Activated T-helper 2 cell treated with anti-CD3 and anti-CD28 coated beads, Interferon-gamma antibody, Interleukin-2, Interleukin-4, amounts not matched to agents 10 μg/mL and 5 μg/mL and 100 μg/mL, durations not matched to agents 14 hours and 24 hours and 36 hours (primary cell): Measurements from ENCODE around the gene TFCP2. TPM values are rescaled to one million over a fixed set of nuclear protein-coding genes. Genes with fewer than 3 reads are reported as not detected.
A peak's percentile ranks its signal among the peaks of the same experiment; 100 is the strongest.
"Not testable (repeated sequence)": the region's sequence is repeated elsewhere in the genome, so short reads cannot be mapped to it uniquely, and the experiment has no call there.

ENCODE experiments used
- DNase-seq: peaks from one replicate; pipeline ENCODE4 v3.0.0; 2021; ENCODE audit warnings: low spot score
- H3K27ac Mint-ChIP-seq: one replicate; pipeline ENCODE4 v1.8.0; 2021; ENCODE audit warnings: mixed read lengths
- H3K27me3 Mint-ChIP-seq: one replicate; pipeline ENCODE4 v1.8.0; 2021; ENCODE audit warnings: low read depth, mixed read lengths
- H3K36me3 Mint-ChIP-seq: one replicate; pipeline ENCODE4 v1.8.0; 2021; ENCODE audit warnings: low read depth, mixed read lengths
- H3K4me1 Mint-ChIP-seq: one replicate; pipeline ENCODE4 v1.8.0; 2021; ENCODE audit warnings: low read depth, mixed read lengths
- H3K4me3 Mint-ChIP-seq: one replicate; pipeline ENCODE4 v1.8.0; 2021; ENCODE audit warnings: low read depth, mild to moderate bottlenecking, moderate library complexity, mixed read lengths
- H3K9me3 Mint-ChIP-seq: one replicate; pipeline ENCODE4 v1.8.0; 2021; ENCODE audit warnings: mixed read lengths
- intact Hi-C: fragments of 100-400 bp; cut with micrococcal nuclease; formaldehyde crosslinking; loops from one replicate; pipeline ENCODE4 v1.15.1; 2023
- total RNA-seq: library from RNA; stranded (reverse); gene quantifications from 2 replicates; pipeline ENCODE4 v1.2.3, GENCODE V29; 2022

TFCP2 gene
- total RNA-seq, 1 donor from 2014 or later, result 44.2 TPM

DNA sequence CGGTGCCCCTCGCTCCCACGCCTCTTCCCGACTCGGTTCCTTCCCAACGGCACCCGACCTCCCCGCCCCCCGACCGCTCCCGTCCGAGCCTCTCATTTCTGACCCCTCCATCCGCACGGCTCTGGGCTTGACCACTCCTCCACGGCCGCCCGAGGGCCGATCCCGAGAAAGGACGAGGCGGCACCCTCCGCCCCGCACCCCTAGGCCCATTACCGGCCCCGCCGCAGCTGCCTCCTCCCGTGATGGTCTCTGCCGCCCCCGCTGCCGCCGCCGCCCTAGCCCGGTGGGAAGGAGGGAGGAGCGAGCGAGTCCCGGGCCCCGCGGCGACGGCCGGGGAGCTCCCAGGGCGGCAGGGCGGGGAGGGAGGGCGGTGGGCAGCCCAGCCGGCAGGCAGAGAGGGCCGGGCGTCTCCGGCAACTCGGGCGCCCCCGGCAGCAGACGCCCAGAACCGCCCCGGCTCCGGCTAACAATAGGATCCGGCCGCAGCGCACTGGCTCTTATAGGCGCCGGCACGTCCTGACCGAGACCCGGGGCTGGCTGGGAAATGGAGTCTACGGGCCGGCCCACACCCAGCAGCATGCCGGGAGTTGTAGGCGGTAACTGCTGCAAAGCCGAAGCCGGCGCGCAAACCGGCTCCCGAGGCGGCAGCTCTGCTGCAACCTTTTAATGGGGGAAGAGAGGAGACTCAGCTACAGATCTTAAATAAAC, 89.7 kb downstream of the TFCP2 start, which contains the start of gene CSRNP2:
Gene CSRNP2, minus strand, starts transcription at position 471 of the 708 bp plus-strand sequence. CDS start 7,035 bp downstream, outside the sequence.
- H3K27me3 Mint-ChIP-seq, result no peaks in the 10 kb centered on the region
- H3K4me3 Mint-ChIP-seq, result peak within 1 kb of the TSS; percentile 98
- H3K4me1 Mint-ChIP-seq, result peaks cover 38% of the 10 kb centered on the region
- DNase-seq, result peak; percentile 94
- intact Hi-C loops, result loop anchor here (1.0 to 10.0 kb wide), 6 partner anchors 35 to 318 kb away; partner anchors contain the start of genes ATF1, BIN2, LETMD1 and TFCP2
- no peaks in the 10 kb centered on the region for H3K9me3 Mint-ChIP-seq
- peaks cover 29% of the 10 kb centered on the region for H3K36me3 Mint-ChIP-seq
- peak within 1 kb of the TSS; percentile 90 for H3K27ac Mint-ChIP-seq

DNA sequence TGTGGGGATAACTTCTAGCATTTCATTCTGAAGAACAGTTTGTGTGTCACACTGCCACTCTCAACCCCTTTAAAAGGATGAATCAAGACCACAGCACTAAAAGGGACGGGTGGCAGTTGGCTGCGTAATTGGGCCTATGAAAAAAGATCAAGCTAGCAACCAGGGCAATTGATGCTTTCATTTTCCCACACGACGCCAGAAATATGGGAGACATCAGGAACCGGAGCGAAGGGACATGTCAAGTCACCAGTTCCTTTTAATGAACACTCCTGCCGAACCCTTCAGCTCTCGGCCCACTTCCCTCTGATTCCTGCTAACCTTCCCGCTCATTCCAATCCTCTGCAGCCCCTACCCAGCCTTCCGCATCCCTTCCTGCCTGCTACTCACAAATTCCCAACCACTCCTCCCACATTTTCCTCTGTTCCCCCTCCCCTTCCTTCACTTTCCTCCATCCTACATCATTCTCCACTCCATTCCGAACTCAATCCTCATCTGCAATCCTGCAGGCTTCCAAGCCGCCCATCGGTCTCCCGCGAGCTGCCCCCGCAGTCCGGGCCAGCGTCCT, 90.3 kb downstream of the TFCP2 start:
- H3K36me3 Mint-ChIP-seq, result peaks cover 32% of the 10 kb centered on the region
- H3K4me3 Mint-ChIP-seq, result peak overlapping the region; percentile 98
- intact Hi-C loops, result loop anchor here (1.0 to 10.0 kb wide), 6 partner anchors 34 to 318 kb away; partner anchors contain the start of genes ATF1, BIN2, LETMD1 and TFCP2
- H3K4me1 Mint-ChIP-seq, result peaks cover 41% of the 10 kb centered on the region
- peak overlapping the region; percentile 90 for H3K27ac Mint-ChIP-seq
- no peaks in the 10 kb centered on the region for H3K27me3 Mint-ChIP-seq
- no peak for DNase-seq
- no peaks in the 10 kb centered on the region for H3K9me3 Mint-ChIP-seq

DNA sequence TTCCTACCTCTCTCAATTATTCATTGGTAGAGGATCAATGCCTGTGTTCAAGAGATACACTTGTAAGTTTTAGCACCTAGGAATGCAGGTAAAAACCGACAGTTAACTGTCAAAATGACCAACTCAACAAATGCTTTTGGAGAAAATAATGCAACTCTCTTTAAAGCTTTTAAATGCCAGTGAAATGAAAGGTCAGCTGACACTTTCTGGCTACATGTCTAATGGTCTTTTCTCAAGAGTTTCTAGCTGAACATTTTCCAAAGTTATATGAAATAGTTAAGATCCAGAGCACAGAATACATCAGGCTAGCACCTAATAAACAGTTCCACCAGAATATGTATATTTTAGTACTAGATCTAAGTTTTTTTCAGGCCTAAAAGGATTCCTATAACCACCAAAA, 91.5 kb downstream of the TFCP2 start:
- peak overlapping the region; percentile 31 for H3K4me3 Mint-ChIP-seq
- no peak overlapping the region for H3K27ac Mint-ChIP-seq
- H3K9me3 Mint-ChIP-seq, result no peaks in the 10 kb centered on the region
- peaks cover 45% of the 10 kb centered on the region for H3K4me1 Mint-ChIP-seq
- peaks cover 32% of the 10 kb centered on the region for H3K36me3 Mint-ChIP-seq
- DNase-seq, result no peak
- intact Hi-C loops, result loop anchor here (10.0 kb wide), 3 partner anchors 163 to 317 kb away; partner anchors contain the start of genes ATF1 and BIN2
- H3K27me3 Mint-ChIP-seq, result no peaks in the 10 kb centered on the region

DNA sequence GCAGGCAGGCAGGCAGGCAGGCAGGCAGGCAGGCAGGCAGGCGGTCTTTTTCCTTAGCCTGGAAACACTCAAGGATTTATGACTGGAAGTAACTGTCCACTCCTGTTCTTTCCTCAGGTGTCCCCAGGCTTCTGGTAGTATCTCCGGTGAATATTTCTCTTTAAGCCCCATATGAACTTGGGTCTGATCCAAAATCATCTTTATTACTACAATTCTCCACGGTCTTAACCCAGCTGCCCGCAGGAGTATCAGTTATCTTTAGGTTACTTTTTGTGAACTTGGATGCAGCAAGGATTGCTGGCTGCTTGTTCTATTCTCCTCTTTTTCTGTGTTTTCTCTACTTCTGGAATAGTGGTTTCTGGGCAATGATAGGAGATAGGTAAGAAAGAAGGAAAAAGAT, 92.8 kb downstream of the TFCP2 start:
- Mint-ChIP-seq H3K9me3 (no peaks in the 10 kb centered on the region), H3K36me3 (peaks cover 29% of the 10 kb centered on the region), H3K27me3 (no peaks in the 10 kb centered on the region), H3K4me1 (peaks cover 47% of the 10 kb centered on the region), H3K4me3 (no peak overlapping the region), H3K27ac (no peak overlapping the region)
- intact Hi-C loops, result loop anchor here (10.0 kb wide), 3 partner anchors 165 to 315 kb away; partner anchors contain the start of genes ATF1 and BIN2
- DNase-seq, result no peak

- H3K4me3 Mint-ChIP-seq, H3K27me3 Mint-ChIP-seq, H3K9me3 Mint-ChIP-seq, H3K27ac Mint-ChIP-seq, DNase-seq, intact Hi-C loops: not testable (repeated sequence)
- Mint-ChIP-seq H3K4me1 (peaks cover 49% of the 10 kb centered on the region), H3K36me3 (peaks cover 33% of the 10 kb centered on the region)
Measured at GRCh38 chr12:51078866-51079265, 94.1 kb downstream of the TFCP2 start.

- H3K9me3 Mint-ChIP-seq, H3K27me3 Mint-ChIP-seq, DNase-seq, H3K4me3 Mint-ChIP-seq, H3K27ac Mint-ChIP-seq, intact Hi-C loops: not testable (repeated sequence)
- peaks cover 45% of the 10 kb centered on the region for H3K4me1 Mint-ChIP-seq
- peaks cover 39% of the 10 kb centered on the region for H3K36me3 Mint-ChIP-seq
Measured at GRCh38 chr12:51078346-51078745, 94.6 kb downstream of the TFCP2 start.

DNA sequence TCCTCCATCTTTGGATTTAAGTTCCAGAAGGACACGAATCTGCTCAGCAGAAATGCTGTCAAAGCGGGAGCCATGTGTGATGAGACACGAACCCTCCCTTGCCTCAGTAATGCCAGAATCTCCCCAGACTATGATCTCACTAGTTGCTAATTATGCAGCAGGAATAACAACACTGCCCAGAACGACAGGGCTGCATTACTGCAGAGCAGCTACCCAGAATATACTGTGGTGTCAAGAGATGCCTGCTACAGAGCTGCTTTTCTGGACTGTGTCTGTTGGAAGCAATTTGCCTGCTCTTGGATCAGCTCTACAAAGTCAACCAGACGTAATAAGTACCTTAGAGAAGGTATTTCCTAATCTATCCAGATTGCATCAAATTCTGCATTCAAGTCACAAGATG, 95.0 kb downstream of the TFCP2 start:
- intact Hi-C loops, result no loop called here
- Mint-ChIP-seq H3K36me3 (peaks cover 41% of the 10 kb centered on the region), H3K27me3 (no peaks in the 10 kb centered on the region), H3K4me1 (peaks cover 45% of the 10 kb centered on the region), H3K4me3 (no peak overlapping the region), H3K27ac (no peak overlapping the region), H3K9me3 (no peaks in the 10 kb centered on the region)
- DNase-seq, result no peak

DNA sequence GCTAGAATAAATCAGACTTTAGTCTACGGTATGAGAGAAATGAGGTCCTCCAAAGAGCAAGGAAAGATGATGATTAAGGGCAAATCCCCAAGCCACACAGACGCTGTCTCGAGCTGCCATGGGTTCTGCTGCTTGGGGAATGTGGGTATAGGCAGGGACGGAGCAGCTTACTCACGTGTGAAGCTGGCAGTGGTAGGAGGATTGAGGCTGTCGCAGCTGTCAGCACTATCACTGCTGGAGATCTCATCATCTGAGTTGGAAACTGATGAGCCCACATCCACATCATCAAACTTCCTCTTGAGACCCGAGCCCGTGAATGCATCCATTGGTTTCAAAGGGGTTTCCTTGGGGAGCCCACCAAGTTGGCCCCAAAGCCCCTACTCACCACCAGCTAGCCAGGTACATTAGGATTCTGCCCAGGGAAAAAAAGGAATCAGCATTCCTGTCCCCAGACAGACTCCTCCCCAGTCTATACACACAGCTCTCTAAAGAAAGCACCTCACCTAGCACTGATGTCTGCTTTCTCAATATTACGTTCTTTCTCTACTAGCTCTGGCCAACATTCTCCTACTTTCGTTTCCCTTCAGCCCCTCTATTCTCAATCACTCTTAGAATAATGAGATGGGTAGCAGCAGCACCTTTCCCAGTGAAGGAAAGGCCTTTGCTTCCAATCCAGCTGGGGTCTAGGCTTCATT, 96.6 kb downstream of the TFCP2 start:
- Mint-ChIP-seq H3K27ac (peak overlapping the region; percentile 44), H3K4me1 (peaks cover 35% of the 10 kb centered on the region), H3K4me3 (no peak overlapping the region), H3K9me3 (no peaks in the 10 kb centered on the region), H3K36me3 (peaks cover 40% of the 10 kb centered on the region), H3K27me3 (no peaks in the 10 kb centered on the region)
- intact Hi-C loops, result no loop called here
- peak; percentile 13 for DNase-seq

DNA sequence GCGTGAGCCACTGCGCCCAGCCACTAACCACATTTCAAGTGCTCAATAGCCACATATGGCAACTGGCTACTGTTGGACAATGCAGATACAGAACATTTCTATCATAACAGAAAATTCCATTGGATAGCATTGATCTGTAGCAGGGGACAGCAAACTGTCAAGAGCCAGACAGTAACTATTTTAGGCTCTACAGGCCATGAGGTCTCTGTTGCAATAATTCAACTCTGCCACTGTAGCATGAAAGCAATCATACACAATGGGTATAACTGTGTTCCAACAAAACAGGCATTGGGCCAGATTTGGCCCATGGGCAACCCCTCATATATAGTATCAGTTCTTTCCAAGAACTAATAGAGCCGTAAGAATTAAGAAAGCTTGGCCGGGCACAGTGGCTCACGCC, 97.5 kb downstream of the TFCP2 start:
- DNase-seq, result no peak
- H3K27ac Mint-ChIP-seq, result no peak overlapping the region
- H3K36me3 Mint-ChIP-seq, result peaks cover 37% of the 10 kb centered on the region
- no peaks in the 10 kb centered on the region for H3K27me3 Mint-ChIP-seq
- peaks cover 32% of the 10 kb centered on the region for H3K4me1 Mint-ChIP-seq
- intact Hi-C loops, result no loop called here
- no peak overlapping the region for H3K4me3 Mint-ChIP-seq
- H3K9me3 Mint-ChIP-seq, result no peaks in the 10 kb centered on the region

GRCh38 chr12:51071663-51072062, 101.3 kb downstream of the TFCP2 start:
- Mint-ChIP-seq H3K36me3 (peaks cover 44% of the 10 kb centered on the region), H3K27ac (no peak overlapping the region)

GRCh38 chr12:51070004-51070403, 102.9 kb downstream of the TFCP2 start:
- Mint-ChIP-seq H3K27me3 (no peaks in the 10 kb centered on the region), H3K9me3 (no peaks in the 10 kb centered on the region), H3K36me3 (peaks cover 54% of the 10 kb centered on the region), H3K4me1 (peaks cover 5% of the 10 kb centered on the region), H3K27ac (no peak overlapping the region), H3K4me3 (no peak overlapping the region)
- DNase-seq, result no peak
- intact Hi-C loops, result no loop called here

More at GRCh38 chr12:51071663-51072062, 101.3 kb downstream of the TFCP2 start:
- no peak for DNase-seq
- H3K9me3 Mint-ChIP-seq, result no peaks in the 10 kb centered on the region
- H3K27me3 Mint-ChIP-seq, result no peaks in the 10 kb centered on the region
- peaks cover 16% of the 10 kb centered on the region for H3K4me1 Mint-ChIP-seq
- intact Hi-C loops, result no loop called here
- no peak overlapping the region for H3K4me3 Mint-ChIP-seq

DNA sequence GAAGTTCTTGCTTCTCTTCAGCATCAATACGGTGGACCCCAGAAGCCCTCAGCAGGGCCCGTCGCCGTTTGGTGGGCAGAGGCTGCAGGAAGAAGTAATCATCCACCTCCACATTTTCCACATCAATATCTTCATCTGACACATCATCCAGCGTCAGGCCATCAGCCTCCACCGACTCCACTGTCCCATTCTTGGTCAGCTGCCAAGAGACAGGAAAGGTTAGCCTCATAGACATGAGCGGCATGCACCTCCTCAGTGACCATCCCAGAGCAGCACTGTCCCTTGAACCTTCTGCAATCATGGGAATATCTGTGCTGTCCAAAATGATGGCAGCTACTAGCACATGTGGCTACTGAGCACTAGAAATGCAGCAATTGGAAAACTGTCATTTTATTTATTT, 105.2 kb downstream of the TFCP2 start:
- Mint-ChIP-seq H3K4me1 (peaks cover 3% of the 10 kb centered on the region), H3K4me3 (no peak overlapping the region), H3K9me3 (no peaks in the 10 kb centered on the region), H3K27me3 (no peaks in the 10 kb centered on the region), H3K27ac (no peak overlapping the region), H3K36me3 (peaks cover 58% of the 10 kb centered on the region)
- intact Hi-C loops, result no loop called here
- DNase-seq, result no peak

GRCh38 chr12:51067229-51067628, 105.7 kb downstream of the TFCP2 start:
- Mint-ChIP-seq H3K27me3 (no peaks in the 10 kb centered on the region), H3K9me3 (no peaks in the 10 kb centered on the region), H3K4me3 (no peak overlapping the region), H3K4me1 (peaks cover 3% of the 10 kb centered on the region), H3K36me3 (peaks cover 63% of the 10 kb centered on the region), H3K27ac (no peak overlapping the region)
- intact Hi-C loops, result no loop called here
- no peak for DNase-seq
